Motor neuron (in vitro differentiated cells): ENCODE data around the gene FYCO1. TPM values are rescaled to one million over a fixed set of nuclear protein-coding genes. Genes with fewer than 3 reads are reported as not detected.

Source experiments
- ATAC-seq, 8 experiments: fragments of 200-7000 bp; cut with Tn5 transposase; replicated peaks in 6 of 8; 2 replicates each; pipeline ENCODE4 v1.8.0; 2021; ENCODE audit warnings: mild to moderate bottlenecking in 8 of 8, moderate library complexity in 8 of 8
- H3K27ac ChIP-seq, 2 donors: fragments of 250-450 bp; sonication (Bioruptor Pico); 2 replicates each; pipeline ENCODE4 v1.9.0; 2021; ENCODE audit warnings: antibody characterized with exemption in 2 of 2, mild to moderate bottlenecking in 2 of 2, moderate library complexity in 1 of 2
- H3K4me1 ChIP-seq, 2 donors: fragments of 250-450 bp; sonication (Bioruptor Pico); replicated peaks in 1 of 2; 2 replicates each; pipeline ENCODE4 v1.6.1; 2021; ENCODE audit warnings: antibody characterized with exemption in 2 of 2, mild to moderate bottlenecking in 2 of 2, moderate library complexity in 1 of 2
- H3K4me3 ChIP-seq, 5 donors: fragments of 250-450 bp; sonication (Bioruptor Pico); 2 replicates each; pipeline ENCODE4 v1.9.0; 2021; ENCODE audit warnings: antibody characterized with exemption in 5 of 5, mild to moderate bottlenecking in 5 of 5, moderate library complexity in 4 of 5
- whole genome bisulfite sequencing, 10 experiments: fragments of 450-650 bp; shearing (Covaris generic); methylation state at CpG; one replicate each; pipeline ENCODE4 v1.0.0; 2022; 5-methylcytosine and 5-hydroxymethylcytosine counted together
- in situ Hi-C, 9 experiments: fragments of 400-800 bp; cut with MboI; loops; one replicate each; pipeline ENCODE4 v1.15.0; 2021; ENCODE audit warnings: low sequenced_read_pairs in 9 of 9, low pct_unique_long_range_greater_than_20kb in 2 of 9; ENCODE audit not compliant: unreplicated experiment in 9 of 9
- total RNA-seq, 8 experiments: library from RNA; unstranded; fragments of 300-600 nt; gene quantifications; 2 replicates each; pipeline versions ENCODE4 v1.2.3 to v1.2.4, GENCODE V29; 2022

FYCO1 gene
- total RNA-seq, 8 experiments from 2014 or later: 0.87 to 19.6 (median 5.6) TPM

GRCh38 chr3:45974686-45975085, 20.9 kb downstream of the FYCO1 start:
- no peak for ATAC-seq
- H3K4me1 ChIP-seq: no peaks in the 10 kb centered on the region
- no peak overlapping the region for H3K27ac ChIP-seq
- no peak overlapping the region for H3K4me3 ChIP-seq
- whole genome bisulfite sequencing, 10 experiments: 75 to 100% (median 90%) methylated on average over 2 of the region's 4 CpGs; no CpG with 5 or more reads in 6 of the 10 experiments
- in situ Hi-C loops: no loop called here

DNA sequence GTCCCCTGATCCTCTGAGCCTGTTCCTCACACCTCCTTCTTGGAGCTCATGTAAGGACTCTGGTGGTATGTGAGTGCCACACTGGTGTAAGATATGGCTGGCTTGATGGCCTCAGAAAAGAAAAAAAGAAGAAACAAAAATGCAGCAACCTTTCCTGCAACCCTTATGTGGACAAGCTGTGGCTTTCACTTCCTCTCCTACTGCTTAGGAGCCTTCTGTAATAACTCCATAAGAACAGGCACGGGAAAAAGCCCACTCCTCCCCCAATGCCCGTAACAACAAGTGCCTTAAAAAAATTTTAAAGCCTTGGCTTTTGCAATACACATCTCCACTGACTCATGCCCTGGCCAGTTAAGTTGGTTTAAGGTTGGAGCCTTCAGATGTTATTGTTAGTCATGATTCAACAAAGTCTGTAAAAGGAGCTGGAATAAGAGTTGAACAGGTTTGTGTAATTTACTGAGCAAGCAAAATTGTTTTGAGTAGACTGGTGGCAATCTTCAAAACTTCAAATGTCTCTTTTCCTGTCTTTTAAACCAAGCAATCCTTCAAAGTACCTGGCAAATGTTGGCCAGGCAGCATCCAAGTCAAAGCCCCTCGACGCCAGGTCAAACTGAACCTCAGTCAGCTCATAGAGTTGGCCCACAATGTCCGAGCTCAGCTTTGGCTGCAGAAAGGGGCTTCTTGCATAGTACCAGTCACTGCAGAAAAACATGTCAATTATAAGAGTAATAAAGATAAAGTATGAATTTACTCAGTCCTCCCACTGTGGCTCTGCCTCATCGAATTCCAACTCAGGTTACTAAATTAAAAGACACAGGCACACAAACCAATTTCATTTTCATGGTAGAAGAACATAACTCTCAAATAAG, 22.9 kb downstream of the FYCO1 start:
- peak in 1 of 8 experiments; percentile 57 for ATAC-seq
- WGBS, 10 experiments: 32 to 100% (median 88%) methylated on average over 1 to 5 of the region's 6 CpGs; no CpG with 5 or more reads in 1 of the 10 experiments
- in situ Hi-C loops: no loop called here
- Histone ChIP-seq H3K27ac (no peak overlapping the region), H3K4me3 (no peak overlapping the region), H3K4me1 (no peaks in the 10 kb centered on the region)

- H3K27ac ChIP-seq: no peak overlapping the region
- in situ Hi-C loops: no loop called here
- H3K4me1 ChIP-seq: no peaks in the 10 kb centered on the region
- H3K4me3 ChIP-seq: no peak overlapping the region
- WGBS, 10 experiments: 79 to 100% (median 100%) methylated on average over 1 to 3 of the region's 3 CpGs; no CpG with 5 or more reads in 4 of the 10 experiments
- no peak for ATAC-seq
These were observed 25.7 kb downstream of the FYCO1 start for GRCh38 chr3:45969953-45970352.

GRCh38 chr3:45969116-45969515, 26.5 kb downstream of the FYCO1 start:
- 0 to 100% (median 59%) methylated on average over 1 to 3 of the region's 3 CpGs; no CpG with 5 or more reads in 2 of the 10 experiments for WGBS, 10 experiments
- no peak overlapping the region for H3K27ac ChIP-seq

GRCh38 chr3:45968706-45969105, 26.9 kb downstream of the FYCO1 start:
- H3K4me1 ChIP-seq: no peaks in the 10 kb centered on the region
- 14 to 100% (median 96%) methylated on average over 1 to 2 of the region's 2 CpGs for WGBS, 10 experiments
- no peak overlapping the region for H3K27ac ChIP-seq
- H3K4me3 ChIP-seq: no peak overlapping the region
- peak in 4 of 8 experiments; percentile 15 to 92 (median 80) for ATAC-seq
- in situ Hi-C loops: no loop called here

More at GRCh38 chr3:45969116-45969515, 26.5 kb downstream of the FYCO1 start:
- ATAC-seq: peak in 3 of 8 experiments; percentile 77 to 82 (median 78)
- no peak overlapping the region for H3K4me3 ChIP-seq
- in situ Hi-C loops: no loop called here
- H3K4me1 ChIP-seq: no peaks in the 10 kb centered on the region

- H3K27ac ChIP-seq: no peak overlapping the region
- WGBS, 10 experiments: 80 to 100% (median 91%) methylated on average over 1 to 7 of the region's 9 CpGs; no CpG with 5 or more reads in 4 of the 10 experiments
- no peak for ATAC-seq
- no peaks in the 10 kb centered on the region for H3K4me1 ChIP-seq
- no peak overlapping the region for H3K4me3 ChIP-seq
- in situ Hi-C loops: no loop called here
These were observed 27.5 kb downstream of the FYCO1 start for GRCh38 chr3:45968149-45968548.

DNA sequence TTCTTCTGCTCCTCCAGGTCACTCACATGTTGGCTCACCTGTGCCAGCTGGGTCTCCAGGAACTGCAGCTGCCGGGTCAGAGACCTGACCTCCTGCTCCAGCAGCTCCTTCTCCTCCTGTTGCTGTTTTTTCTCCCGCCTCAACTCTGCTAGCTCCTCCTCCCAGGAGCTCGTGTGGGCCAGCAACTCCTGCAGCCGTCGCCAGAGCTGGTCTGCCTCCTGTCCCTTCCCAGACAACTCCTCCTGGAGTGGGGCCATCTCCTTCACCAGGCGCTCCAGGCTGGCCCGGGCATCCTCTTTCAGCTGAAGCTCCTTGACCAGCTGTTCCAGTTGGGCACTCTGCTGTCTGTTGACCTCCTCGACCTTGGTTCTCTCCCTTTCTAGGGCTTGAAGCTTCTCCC, 27.9 kb downstream of the FYCO1 start:
- H3K27ac ChIP-seq: no peak overlapping the region
- WGBS, 10 experiments: 80 to 100% (median 96%) methylated on average over 1 to 5 of the region's 8 CpGs; no CpG with 5 or more reads in 4 of the 10 experiments
- in situ Hi-C loops: no loop called here

GRCh38 chr3:45966950-45967640, 28.5 kb downstream of the FYCO1 start:
- in situ Hi-C loops: no loop called here
- Histone ChIP-seq H3K4me1 (no peaks in the 10 kb centered on the region), H3K4me3 (no peak overlapping the region), H3K27ac (no peak overlapping the region)
- WGBS, 10 experiments: 60 to 100% (median 94%) methylated on average over 1 to 10 of the region's 16 CpGs; no CpG with 5 or more reads in 4 of the 10 experiments
- no peak for ATAC-seq

More for the DNA sequence above, 27.9 kb downstream of the FYCO1 start:
- H3K4me1 ChIP-seq: no peaks in the 10 kb centered on the region
- no peak overlapping the region for H3K4me3 ChIP-seq
- ATAC-seq: no peak

DNA sequence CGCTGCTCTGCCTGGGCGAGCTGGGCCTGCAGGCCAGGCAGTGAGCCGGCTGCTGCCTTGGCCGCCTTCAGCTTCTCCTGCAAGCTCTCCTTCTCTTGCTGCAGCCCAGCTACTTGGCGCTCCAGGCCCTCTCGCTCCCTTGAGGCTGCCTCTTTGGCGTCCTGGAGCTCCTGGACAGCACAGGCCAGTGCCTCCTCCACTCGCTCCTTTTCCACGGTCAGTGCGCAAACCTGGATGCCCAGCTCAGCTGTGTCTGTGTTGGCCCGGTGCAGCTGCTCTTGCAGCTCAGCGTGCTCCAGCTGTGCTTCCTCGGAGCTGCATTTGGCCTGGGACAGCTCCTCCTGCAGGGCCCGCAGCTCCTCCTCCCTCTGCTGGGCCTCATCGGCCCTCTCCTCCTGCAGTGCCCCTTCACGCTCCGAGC, 29.2 kb downstream of the FYCO1 start:
- no peak for ATAC-seq
- H3K4me3 ChIP-seq: no peak overlapping the region
- no peak overlapping the region for H3K27ac ChIP-seq
- 62 to 97% (median 89%) methylated on average over 5 to 9 of the region's 17 CpGs; no CpG with 5 or more reads in 6 of the 10 experiments for WGBS, 10 experiments
- in situ Hi-C loops: no loop called here
- H3K4me1 ChIP-seq: no peaks in the 10 kb centered on the region

DNA sequence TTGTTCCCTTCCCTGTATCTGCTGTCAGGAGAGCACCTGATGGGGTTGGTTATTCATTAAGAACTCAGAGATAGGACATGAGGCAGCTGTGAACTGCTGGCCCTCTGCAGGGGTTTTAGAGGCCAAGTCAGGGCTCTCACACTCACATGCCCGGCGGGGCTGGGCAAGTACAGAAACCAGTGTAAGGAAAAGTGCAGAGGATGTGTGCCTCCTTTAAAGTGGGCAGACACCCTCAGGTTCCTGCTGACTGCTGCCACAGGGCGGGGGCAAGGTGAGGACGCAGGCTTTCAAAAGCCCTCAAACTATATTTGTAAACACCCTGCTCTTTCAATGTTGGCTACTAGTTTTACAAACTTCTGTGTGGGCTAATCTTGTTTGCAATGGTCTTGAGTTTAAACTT, 30.0 kb downstream of the FYCO1 start:
- no peaks in the 10 kb centered on the region for H3K4me1 ChIP-seq
- in situ Hi-C loops: no loop called here
- ATAC-seq: no peak
- WGBS, 10 experiments: 71 to 100% (median 89%) methylated on average over 2 to 4 of the region's 4 CpGs; no CpG with 5 or more reads in 5 of the 10 experiments
- no peak overlapping the region for H3K27ac ChIP-seq
- no peak overlapping the region for H3K4me3 ChIP-seq

DNA sequence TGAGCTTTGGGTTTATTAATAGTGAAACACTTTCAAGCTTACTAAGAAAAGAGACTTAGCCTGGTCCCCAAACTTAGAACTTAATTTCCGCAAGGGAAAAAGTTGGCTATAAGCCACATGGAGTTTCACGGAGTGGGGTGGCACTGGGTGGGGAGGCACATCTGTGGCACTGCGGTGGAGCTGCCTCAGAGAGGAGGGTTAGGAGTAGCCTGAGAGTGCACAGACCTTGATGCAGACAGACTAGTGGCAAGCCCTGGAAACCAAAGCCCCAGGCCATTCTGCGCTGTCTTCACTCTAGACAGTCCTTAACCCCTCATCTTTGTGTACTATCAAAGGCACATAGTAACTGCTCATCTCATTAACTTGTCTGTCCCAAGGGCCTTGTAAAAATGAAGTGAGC, 30.4 kb downstream of the FYCO1 start:
- Histone ChIP-seq H3K27ac (no peak overlapping the region), H3K4me1 (no peaks in the 10 kb centered on the region), H3K4me3 (no peak overlapping the region)
- no peak for ATAC-seq
- in situ Hi-C loops: no loop called here
- 40 to 100% (median 85%) methylated on average over 1 to 4 of the region's 4 CpGs; no CpG with 5 or more reads in 4 of the 10 experiments for WGBS, 10 experiments

DNA sequence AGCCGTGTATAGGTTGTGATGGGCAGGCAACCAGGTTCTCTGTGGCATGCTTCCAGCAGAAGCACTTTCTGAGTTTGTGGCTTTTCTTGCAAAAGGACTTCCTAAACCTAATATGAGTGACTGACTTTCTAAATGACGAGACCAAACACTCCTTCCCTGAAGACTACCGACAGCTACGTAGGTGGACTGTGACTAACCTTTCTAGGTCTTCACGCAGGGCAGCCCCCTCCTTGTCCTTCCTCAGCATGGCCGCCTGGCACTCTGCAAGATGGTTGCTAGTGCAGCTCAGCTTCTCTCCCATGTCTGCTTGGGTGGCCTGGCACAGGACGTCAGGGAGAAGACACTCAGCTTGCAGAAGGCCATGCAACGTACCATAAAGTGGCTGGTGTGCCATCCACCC, 31.5 kb downstream of the FYCO1 start:
- no peak for ATAC-seq
- 40 to 100% (median 97%) methylated on average over 1 to 8 of the region's 8 CpGs; no CpG with 5 or more reads in 2 of the 10 experiments for WGBS, 10 experiments
- Histone ChIP-seq H3K4me3 (no peak overlapping the region), H3K27ac (no peak overlapping the region), H3K4me1 (no peaks in the 10 kb centered on the region)
- in situ Hi-C loops: no loop called here

DNA sequence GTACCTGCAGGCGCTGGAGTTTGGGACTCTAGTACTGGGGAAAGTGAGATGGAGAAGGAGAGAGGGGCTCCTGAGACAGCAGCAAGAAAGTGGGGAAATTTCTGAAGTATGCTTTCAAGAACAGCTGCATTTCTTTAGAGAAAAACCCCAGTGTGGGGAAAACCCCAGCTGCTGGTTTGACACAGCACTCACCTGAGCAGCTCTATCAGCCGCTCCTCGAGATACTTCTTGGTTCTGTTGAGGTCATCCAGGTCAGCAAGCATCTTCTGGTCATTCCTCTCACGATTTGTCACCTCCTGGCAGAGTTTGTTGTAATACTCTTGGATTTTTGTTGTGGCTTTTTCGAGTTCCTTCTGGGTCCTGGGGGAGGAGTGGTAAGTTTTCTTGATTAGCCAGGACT, 33.6 kb downstream of the FYCO1 start:
- 40 to 100% (median 95%) methylated on average over 1 to 5 of the region's 5 CpGs; no CpG with 5 or more reads in 2 of the 10 experiments for WGBS, 10 experiments
- no peaks in the 10 kb centered on the region for H3K4me1 ChIP-seq
- no peak overlapping the region for H3K27ac ChIP-seq
- in situ Hi-C loops: no loop called here
- ATAC-seq: no peak
- H3K4me3 ChIP-seq: no peak overlapping the region
